Kidney (tissue), 14 donors: ENCODE data around the gene DHH. TPM values are rescaled to one million over a fixed set of nuclear protein-coding genes. Genes with fewer than 3 reads are reported as not detected.

Experiments
- DNase-seq, 5 donors: peaks; one replicate each; pipeline ENCODE4 v3.0.0-alpha.2; 2013 to 2020
- FAIRE-seq: peaks from 2 replicates; lab custom pipeline; 2012; peaks lifted over from hg19 to GRCh38; lab: Jason Lieb, UNC
- H3K27ac ChIP-seq, 2 donors: one replicate each; pipeline ENCODE4 v1.7.0; 2013; ENCODE audit warnings: low read depth in 2 of 2, low read length in 2 of 2, inconsistent platforms in 1 of 2
- H3K27me3 ChIP-seq: one replicate; pipeline ENCODE4 v1.7.1; 2013; ENCODE audit warnings: low read length, inconsistent platforms; ENCODE audit not compliant: control insufficient read depth, insufficient read depth
- H3K36me3 ChIP-seq, 3 donors: one replicate each; pipeline versions ENCODE4 v1.7.0 to v1.7.1; 2013; ENCODE audit warnings: low read length in 3 of 3, control low read depth in 1 of 3, inconsistent platforms in 1 of 3; ENCODE audit not compliant: insufficient read depth in 3 of 3, control insufficient read depth in 2 of 3
- H3K4me1 ChIP-seq, 3 donors: one replicate each; pipeline versions ENCODE4 v1.7.0 to v1.7.1; 2013; ENCODE audit warnings: low read length in 3 of 3, inconsistent platforms in 1 of 3, low read depth in 1 of 3; ENCODE audit not compliant: control insufficient read depth in 2 of 3, insufficient read depth in 2 of 3
- H3K4me3 ChIP-seq, 3 donors: one replicate each; pipeline versions ENCODE4 v1.7.0 to v1.8.1; 2013; ENCODE audit warnings: low read length in 3 of 3, control low read depth in 1 of 3, inconsistent platforms in 1 of 3
- H3K9ac ChIP-seq, 3 donors: one replicate each; pipeline versions ENCODE4 v1.7.0 to v1.7.1; 2013; ENCODE audit warnings: low read length in 3 of 3, control low read depth in 1 of 3, inconsistent platforms in 1 of 3
- H3K9me3 ChIP-seq, 3 donors: one replicate each; pipeline versions ENCODE4 v1.7.0 to v1.7.1; 2013; ENCODE audit warnings: low read length in 3 of 3, control low read depth in 1 of 3, inconsistent platforms in 1 of 3; ENCODE audit not compliant: control insufficient read depth in 2 of 3, insufficient read depth in 1 of 3
- CTCF ChIP-seq: IDR thresholded peaks from 3 replicates; pipeline ENCODE4 v1.5.1; 2012; ENCODE audit warnings: mild to moderate bottlenecking, moderate library complexity, borderline replicate concordance; ENCODE audit not compliant: insufficient read depth; ENCODE audit errors: extremely low read depth
- intact Hi-C: fragments of 100-400 bp; cut with DNase I; formaldehyde crosslinking; loops from one replicate; pipeline ENCODE4 v1.11.1; 2022
- polyA plus RNA-seq: library from polyadenylated mRNA; stranded (reverse); fragments of 350-450 nt; fragmentation: Illumina TruSeq; extraction: RNeasy Lipid Tissue Mini Kit (QIAGEN cat#74804); gene quantifications from one replicate; pipeline ENCODE4 v1.2.3, GENCODE V29; 2014; ENCODE audit warnings: low read depth, low replicate concordance; ENCODE audit not compliant: insufficient read depth
- total RNA-seq: library from RNA; stranded (reverse); fragmentation: NEBNext Ultra II Directional; extraction: Animal tissue kit (Norgen Biotek cat#: 25700); gene quantifications from one replicate; pipeline ENCODE4 v1.2.1, GENCODE V29; 2021
- donor health status: control.
- donor health status: control.
- donor health status: control.
- donor health status: control.
- donor health status: control.
- donor health status: DM: yes; HTN: yes; CAD: no.
- donor health status: Normal renal cell carcinoma (clear cell type).

Gene DHH
- total and polyA plus RNA-seq, 2 donors from 2014 or later, result 0.54 to 1.6 TPM

- Histone ChIP-seq H3K36me3 (peaks cover 0 to 14% (median 7%) of the 10 kb centered on the region in 3 donors), H3K9ac (peak within 1 kb of the TSS; percentile 69 to 99 (median 98)), H3K4me1 (peaks cover 3 to 11% (median 10%) of the 10 kb centered on the region in 3 donors), H3K27me3 (no peaks in the 10 kb centered on the region), H3K4me3 (peak within 1 kb of the TSS; percentile 78 to 95 (median 79)), H3K27ac (peak within 1 kb of the TSS; percentile 98 to 99), H3K9me3 (no peaks in the 10 kb centered on the region)
- no peak for TF ChIP-seq CTCF
- intact Hi-C loops, result no loop called here
- DNase-seq (peak; percentile 97 to 99 (median 98)), FAIRE-seq (peak; percentile 97)
Observed at GRCh38 chr12:49110464-49111155, 16.0 kb upstream of the DHH start, which contains the start of gene LMBR1L. Gene LMBR1L (minus strand): TSS chr12:49110847. CDS start chr12:49110555, 292 bp downstream.

GRCh38 chr12:49109641-49110463, 15.3 kb upstream of the DHH start:
- intact Hi-C loops, result no loop called here
- FAIRE-seq, result no peak
- no peaks in the 10 kb centered on the region for H3K27me3 ChIP-seq

GRCh38 chr12:49108958-49109404, 14.4 kb upstream of the DHH start:
- Histone ChIP-seq H3K36me3 (peaks cover 0 to 26% (median 9%) of the 10 kb centered on the region in 3 donors), H3K9ac (peak overlapping the region in 2 of 3 donors; percentile 4 to 99), H3K4me3 (peak overlapping the region; percentile 5 to 95 (median 78)), H3K27me3 (no peaks in the 10 kb centered on the region), H3K4me1 (peaks cover 3 to 19% (median 10%) of the 10 kb centered on the region in 3 donors), H3K9me3 (no peaks in the 10 kb centered on the region), H3K27ac (peak overlapping the region; percentile 98 to 99)
- DNase-seq, result peak in 3 of 5 donors; percentile 50 to 68 (median 52)
- intact Hi-C loops, result no loop called here
- no peak for TF ChIP-seq CTCF
- no peak for FAIRE-seq

More at GRCh38 chr12:49109641-49110463, 15.3 kb upstream of the DHH start:
- no peaks in the 10 kb centered on the region for H3K9me3 ChIP-seq
- H3K4me1 ChIP-seq, result peaks cover 3 to 14% (median 10%) of the 10 kb centered on the region in 3 donors
- peaks cover 0 to 20% (median 7%) of the 10 kb centered on the region in 3 donors for H3K36me3 ChIP-seq
- no peak for TF ChIP-seq CTCF
- peak in 4 of 5 donors; percentile 55 to 77 (median 72) for DNase-seq
- peak overlapping the region; percentile 78 to 95 (median 79) for H3K4me3 ChIP-seq
- H3K9ac ChIP-seq, result peak overlapping the region; percentile 69 to 99 (median 98)
- H3K27ac ChIP-seq, result peak overlapping the region; percentile 98 to 99
